Posterior vena cava (tissue), 2 donors: ENCODE measurements around the gene GCC2. TPM values are rescaled to one million over a fixed set of nuclear protein-coding genes. Genes with fewer than 3 reads are reported as not detected.
A peak's percentile ranks its signal among the peaks of the same experiment; 100 is the strongest.
"Not testable (repeated sequence)": the region's sequence is repeated elsewhere in the genome, so short reads cannot be mapped to it uniquely, and the experiment has no call there.

Source experiments
- DNase-seq: peaks from one replicate; pipeline ENCODE4 v3.0.0-alpha.2; 2020; ENCODE audit warnings: low spot score
- intact Hi-C, 2 donors: fragments of 100-400 bp; cut with DNase I; formaldehyde crosslinking; loops; one replicate each; pipeline versions ENCODE4 v1.14.1 to v1.14.2; 2022 to 2023
- total RNA-seq, 2 donors: library from RNA; stranded (reverse); fragmentation: NEBNext Ultra II Directional; extraction: Animal tissue kit (Norgen Biotek cat#: 25700); gene quantifications; one replicate each; pipeline ENCODE4 v1.2.1, GENCODE V29; 2021
- donor health status: DM: yes; HTN: yes; CAD: no.
- donor health status: DM: yes; HTN: yes; CAD: no.

The GCC2 gene
- total RNA-seq, 2 donors from 2014 or later: 35.8 to 39.8 TPM

DNA sequence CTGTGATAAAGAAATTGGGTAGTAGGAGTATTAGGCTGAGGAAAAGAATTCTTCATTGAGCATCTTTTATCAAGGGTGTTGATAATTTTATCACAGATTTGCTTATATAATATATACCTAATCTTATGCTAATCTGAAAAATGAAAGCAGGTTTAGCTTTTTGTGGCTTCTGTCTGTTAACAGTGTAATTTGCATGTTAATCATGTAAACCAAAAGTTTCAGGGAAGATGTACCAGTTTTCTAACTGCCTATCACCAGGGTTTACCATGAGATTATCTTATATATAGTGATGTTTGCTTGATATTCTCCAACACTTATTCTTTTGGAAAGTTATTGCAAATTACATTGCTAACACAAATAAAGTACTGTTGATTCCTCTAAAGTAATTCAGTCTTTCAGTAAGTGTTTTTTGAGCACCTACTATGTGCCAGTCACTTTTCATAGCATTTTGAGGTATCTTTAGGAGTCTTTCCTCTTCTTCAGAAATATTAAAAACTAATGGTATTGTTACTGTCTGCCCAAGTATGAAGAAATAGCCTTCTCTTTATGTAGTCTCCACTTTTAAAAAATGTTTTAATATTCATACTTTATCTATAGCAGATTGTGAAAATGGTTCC is 41.6 kb downstream of the GCC2 start:
- intact Hi-C loops: no loop called here
- no peak for DNase-seq

DNA sequence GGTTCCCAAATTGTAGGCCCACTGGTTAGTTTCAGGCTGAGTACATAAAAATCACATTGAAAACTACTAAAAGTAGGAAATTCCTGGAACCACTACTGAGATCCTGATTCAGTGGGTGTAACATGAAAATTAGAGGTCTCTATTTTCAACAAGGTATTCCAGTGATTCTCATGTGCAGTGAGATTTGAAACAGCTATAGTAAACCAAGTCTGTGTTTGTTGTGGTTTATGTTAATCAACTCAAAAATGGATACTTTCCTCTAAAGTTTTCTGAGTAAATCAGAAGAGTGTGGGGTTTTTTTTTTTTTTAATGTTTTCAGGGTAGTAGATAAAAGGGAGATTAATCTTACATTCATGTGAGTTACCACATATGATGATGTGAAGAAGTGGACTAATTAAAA is 42.8 kb downstream of the GCC2 start:
- no peak for DNase-seq
- intact Hi-C loops: no loop called here

DNA sequence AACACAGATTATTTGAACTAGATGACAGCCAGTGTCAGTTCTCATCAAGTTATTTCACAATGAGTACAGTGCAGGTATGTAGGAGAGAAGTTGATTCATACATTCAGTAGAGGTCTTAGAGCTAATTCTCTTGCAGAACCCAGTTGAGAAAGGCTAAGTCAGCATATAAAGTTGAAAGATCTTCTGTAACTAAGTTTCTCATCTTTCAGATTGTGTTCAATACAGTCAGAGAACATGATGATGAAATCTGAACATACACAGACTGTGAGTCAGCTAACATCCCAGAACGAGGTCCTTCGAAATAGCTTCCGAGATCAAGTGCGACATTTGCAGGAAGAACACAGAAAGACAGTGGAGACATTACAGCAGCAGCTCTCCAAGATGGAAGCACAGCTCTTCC is 43.4 kb downstream of the GCC2 start:
- no peak for DNase-seq
- intact Hi-C loops: no loop called here

DNA sequence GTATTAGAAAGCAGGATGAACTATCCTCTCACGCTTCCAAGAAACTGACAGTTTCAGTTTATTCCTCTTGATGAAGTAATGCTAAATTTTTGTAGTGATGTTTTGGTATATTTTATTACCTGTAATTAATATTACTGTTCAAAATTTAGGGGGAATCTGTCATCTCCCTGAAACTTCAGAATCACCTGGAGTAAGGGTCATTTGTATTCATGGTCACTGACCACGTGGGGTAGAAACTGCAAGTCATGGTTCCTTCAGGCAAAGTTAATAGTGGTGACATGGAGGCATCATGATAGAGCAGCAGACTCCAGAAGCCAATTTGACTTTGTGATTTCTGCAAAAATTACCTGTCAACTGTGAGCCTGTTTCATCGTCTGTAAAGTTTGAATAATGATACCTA is 47.2 kb downstream of the GCC2 start:
- DNase-seq, intact Hi-C loops: not testable (repeated sequence)

DNA sequence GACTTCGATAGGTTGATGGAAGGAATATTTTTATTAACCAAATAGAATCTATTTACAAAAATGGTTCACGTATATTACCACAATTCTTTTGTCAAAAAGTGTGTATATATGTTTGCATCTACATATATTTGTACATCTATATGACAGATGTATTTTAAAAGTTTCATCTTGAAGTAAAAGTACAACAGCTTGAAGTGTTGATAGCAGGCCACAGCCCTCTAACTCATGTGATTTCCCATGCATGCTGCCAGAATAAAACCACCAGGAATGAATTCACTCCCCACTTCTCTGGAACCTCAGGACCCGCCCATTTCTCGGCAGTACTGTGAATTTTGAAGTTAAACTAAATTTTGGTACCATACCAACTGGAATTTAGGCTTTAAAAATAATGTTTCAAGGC is 58.6 kb downstream of the GCC2 start:
- DNase-seq, intact Hi-C loops: not testable (repeated sequence)

DNA sequence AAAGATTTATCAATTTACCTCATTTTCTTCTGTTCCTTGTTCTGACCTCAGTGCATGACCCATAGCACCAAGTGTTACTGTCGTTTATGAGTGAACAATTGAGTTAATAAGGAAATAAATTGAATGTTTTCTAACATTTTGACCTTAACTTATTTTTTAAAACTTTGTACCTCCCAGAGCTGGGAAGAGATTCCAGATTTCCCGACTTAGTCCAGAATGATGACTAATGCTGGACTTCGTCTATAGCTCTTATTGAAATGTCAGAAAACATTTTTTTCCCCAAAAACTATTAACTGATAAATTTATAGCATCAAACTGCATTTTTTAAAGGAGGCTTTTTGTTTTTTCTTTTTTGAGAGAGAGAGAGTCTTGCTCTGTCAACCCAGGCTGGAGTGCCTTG is 63.4 kb downstream of the GCC2 start:
- DNase-seq, intact Hi-C loops: not testable (repeated sequence)

DNA sequence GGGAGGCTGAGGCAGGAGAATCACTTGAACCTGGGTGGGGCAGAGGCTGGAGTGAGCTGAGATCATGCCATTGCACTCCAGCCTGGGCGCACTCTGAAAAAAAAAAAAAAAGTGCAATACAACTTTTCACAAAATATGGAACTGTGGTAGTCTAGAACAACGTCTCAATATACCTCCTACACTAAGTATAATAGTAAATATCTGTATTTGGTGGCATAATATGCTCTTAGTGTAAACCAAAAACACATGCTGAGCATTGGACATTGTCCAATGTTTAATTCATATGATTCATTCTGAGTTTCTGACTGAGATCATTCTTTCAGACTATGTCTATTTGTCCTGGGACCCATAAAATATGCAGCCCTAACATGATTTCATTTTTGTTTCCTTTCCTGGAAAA is 65.5 kb downstream of the GCC2 start:
- intact Hi-C loops, DNase-seq: not testable (repeated sequence)

DNA sequence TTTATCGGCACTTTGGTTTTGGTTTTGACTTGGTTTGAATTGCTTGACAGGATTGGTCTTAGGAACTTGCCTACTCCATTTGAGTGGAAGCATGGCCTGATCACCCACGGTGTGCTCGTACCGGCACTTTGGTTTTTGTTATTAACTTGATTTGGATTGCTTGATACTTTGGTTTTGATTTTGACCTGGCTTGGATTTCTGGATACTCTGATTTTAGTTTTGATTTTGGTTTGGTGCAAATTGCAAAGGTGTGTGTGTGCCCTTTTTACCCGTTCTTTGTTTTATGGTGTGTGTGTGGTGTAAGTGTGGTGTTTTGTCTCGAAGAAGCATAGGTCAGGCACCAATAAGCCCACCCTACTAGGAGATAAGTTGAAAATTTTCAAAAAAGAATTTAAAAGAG is 75.7 kb downstream of the GCC2 start:
- DNase-seq, intact Hi-C loops: not testable (repeated sequence)

DNA sequence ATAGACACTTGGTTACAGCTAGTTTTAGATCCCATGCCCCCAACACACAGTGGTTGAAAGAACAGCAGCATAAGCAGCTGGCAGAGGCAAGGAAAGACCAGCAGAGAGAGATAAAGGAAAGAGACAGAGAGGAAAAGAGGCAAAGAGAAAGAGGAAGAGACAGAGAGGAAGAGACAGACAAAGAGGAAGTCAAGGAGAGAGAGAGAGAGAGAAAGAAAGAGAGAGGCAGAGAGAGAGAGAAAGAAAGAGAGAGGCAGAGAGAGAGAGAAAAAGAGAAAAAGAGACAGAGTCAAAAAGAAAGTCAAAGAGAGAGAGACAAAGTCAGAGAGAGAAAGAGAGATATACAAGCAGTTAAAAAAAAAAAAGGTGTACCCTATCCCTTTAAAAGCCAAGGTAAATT is 76.3 kb downstream of the GCC2 start:
- intact Hi-C loops, DNase-seq: not testable (repeated sequence)

DNA sequence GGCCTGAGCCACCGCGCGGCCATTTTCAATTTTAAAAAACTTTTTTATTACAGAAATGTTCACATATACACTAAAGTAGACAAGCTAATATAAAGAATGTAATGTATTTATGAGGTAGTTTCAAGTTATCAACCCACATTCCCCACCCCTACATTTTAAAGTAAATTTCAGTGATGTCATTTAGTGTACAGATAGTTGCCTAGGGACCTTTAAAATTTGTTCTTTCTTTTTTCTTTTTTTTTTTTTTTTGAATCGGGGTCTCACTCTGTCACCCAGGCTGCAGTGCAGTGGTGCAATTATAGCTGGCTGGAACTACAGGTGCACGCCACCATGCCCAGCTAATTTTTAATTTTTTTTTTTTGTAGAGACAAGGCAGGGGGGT is 82.7 kb downstream of the GCC2 start:
- no peak for DNase-seq
- intact Hi-C loops: loop anchor here in 1 of 2 donors (10.0 kb wide), 1 partner anchor 53 kb away; no protein-coding TSS in a partner anchor

DNA sequence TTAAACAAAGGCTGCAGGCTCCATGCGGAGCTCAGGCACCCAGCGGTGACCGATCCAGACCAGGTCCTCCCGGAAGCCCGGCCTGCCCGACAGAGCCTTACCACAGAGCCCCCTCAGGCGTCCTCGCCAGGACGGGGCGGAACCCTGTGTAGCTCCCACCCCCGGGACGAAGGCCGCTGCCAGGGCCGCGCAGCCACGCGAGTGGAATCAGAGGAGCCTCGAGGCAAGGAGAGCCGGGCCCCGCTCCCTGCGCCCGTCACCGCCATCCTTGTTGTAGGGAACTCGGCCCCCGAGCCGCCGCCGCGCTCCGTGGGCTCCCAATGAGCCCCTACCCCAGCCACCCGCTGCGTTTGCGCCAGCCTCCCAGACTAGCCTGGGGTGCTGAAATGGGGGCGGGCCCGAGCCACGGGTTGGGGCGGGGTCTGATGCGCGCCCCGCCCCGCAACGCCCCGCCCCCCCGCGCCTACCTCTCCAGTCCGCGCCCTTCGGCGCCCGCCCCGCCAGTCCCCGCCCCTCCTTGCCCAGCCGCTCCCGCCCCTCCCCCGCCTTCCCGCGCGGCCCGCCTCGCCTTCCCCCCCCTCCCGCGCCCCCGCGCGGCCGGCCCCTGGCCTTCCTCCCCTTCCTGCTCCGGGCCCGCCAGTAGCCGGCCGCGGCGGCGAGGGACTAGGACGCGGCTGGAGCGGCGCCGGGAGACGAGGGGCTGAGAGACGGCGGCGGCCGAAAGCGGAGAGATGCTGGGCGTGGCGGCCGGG is 85.0 kb downstream of the GCC2 start, which contains the start of gene LIMS1:
Gene LIMS1 (plus strand): TSS at position 639 of the 752 bp plus-strand sequence. CDS start 93 bp downstream, at position 732.
- intact Hi-C loops: loop anchor here in 1 of 2 donors (10.0 kb wide), 1 partner anchor 51 kb away; no protein-coding TSS in a partner anchor
- peak; percentile 97 for DNase-seq

DNA sequence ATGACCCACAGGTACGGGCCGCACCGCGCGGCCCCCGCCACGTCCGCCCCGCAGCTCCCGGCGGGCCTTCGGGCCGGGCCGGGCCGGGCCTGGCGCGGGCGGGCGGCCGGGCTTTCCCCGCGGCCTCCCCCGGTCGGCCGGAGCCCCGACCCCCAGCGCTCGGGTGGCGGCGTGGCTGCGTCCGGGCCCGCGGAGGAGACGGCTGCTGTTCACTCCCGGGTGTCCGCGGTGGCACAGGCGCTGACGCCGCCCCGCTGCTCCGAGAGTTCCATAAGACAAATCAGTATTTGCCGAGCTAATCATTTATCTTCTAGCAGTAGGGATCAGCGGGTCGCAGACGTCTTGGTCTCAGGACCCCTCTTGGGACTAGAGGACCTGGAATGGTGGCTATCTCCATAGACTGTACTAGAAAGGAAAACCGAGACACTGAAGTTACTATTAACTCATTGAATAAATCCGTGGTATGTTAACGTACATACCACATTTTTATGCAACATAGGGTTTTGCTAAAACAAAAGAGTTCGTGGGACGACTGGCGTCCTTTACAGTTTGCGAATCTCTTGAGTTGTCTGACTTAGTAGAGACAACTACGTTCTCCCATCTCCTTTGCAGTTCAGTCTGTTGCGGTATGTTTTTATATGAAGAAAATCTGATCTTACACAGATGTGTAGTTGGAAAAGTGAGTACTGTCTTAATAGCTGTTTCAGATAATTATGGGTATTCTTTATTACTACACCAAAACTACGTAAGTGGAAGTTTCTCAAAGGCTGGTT is 85.8 kb downstream of the GCC2 start:
- DNase-seq: peak; percentile 87
- intact Hi-C loops: loop anchor here in 1 of 2 donors (10.0 kb wide), 1 partner anchor 50 kb away; no protein-coding TSS in a partner anchor

DNA sequence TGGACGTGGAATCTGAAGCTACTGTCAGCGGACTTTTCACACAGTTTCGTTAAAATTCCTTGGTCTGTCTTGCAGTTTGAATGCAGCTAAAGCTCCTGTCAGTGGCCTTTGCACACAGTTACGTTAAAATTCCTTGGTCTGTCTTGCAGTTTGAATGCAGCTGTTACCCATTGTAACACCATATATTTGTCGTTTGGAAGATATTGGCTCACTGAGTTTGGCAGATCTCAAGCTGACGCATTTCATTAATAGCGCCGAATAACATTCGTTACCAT is 86.3 kb downstream of the GCC2 start:
- no peak for DNase-seq
- intact Hi-C loops: loop anchor here in 1 of 2 donors (10.0 kb wide), 1 partner anchor 50 kb away; no protein-coding TSS in a partner anchor

DNA sequence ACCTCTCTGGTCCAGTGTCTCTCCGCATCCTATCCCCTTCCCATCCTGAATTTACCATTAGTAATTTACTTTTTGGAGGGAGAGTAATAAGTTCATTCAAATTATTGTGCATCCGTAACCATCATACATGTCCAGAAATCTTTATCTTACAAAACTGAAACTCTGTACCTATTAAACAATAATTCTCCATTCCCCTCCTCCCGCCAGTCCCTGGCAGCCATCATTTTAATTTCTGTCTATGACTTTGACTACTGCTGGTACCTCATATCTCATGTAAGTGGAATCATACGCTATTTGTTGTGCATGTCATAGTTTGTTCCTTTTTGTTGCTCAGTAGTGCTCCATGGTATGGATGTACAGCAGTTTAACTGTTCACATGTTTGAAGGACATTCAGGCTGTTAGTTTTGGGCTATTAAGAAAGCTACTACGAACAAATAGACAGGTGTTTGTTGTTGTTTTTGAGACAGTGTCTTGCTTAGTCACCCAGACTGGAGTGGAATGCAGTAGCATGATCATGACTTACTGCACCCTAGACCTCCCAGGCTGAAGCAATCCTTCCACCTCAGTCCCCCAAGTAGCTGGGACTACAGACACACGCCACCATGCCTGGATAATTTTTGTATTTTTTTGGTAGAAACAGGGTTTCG is 87.3 kb downstream of the GCC2 start:
- DNase-seq: no peak
- intact Hi-C loops: loop anchor here in 1 of 2 donors (10.0 kb wide), 1 partner anchor 49 kb away; no protein-coding TSS in a partner anchor

DNA sequence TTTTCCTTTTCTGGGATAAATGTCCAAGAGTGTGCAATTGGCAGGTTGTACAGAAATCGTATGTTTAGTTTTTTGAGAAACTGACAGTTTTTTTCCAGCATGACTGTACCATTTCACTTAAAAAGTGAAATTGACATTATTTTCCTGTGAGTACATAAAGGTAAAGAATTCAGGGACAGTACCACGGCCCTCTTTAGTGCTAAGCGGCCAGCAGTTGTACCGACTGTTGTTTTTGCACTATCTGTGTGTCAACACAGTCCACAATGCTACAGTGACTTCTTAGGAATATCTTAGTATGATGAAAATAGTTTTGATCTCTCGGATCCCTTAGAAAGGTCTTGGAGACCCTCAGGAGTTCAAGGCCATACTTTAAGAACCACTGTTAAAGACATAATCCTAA is 87.9 kb downstream of the GCC2 start:
- intact Hi-C loops: loop anchor here in 1 of 2 donors (10.0 kb wide), 1 partner anchor 48 kb away; no protein-coding TSS in a partner anchor

DNA sequence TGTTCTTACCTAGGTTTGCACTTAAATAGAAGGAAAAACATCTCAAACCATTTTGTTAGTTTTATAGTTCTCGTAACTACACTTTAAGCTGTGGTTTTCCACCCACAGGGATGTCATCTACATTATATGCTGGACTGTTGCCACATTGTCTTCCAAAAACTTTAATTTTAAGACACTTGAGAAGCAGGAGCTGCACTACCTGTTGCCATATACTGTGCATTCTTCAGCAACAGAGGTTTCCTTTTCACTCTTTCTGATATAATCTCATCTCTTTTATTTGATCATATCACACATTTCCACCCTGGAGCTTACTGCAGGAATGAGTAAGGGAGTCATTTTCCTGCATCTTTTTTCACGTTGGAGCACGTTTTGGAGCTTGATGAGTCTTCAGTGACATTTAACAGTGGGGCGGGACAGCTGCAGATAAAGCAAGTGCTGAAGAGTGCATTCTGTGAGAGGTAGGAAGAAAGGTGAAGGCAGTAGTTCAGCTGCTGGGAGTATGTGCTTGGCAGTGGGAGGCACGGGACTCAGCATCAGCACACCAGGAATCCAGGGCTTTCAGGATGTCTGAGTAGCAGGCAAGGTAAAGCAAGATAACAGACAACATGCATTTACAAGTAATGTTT is 89.1 kb downstream of the GCC2 start:
- no peak for DNase-seq
- intact Hi-C loops: loop anchor here in 1 of 2 donors (10.0 kb wide), 1 partner anchor 47 kb away; no protein-coding TSS in a partner anchor

More for the DNA sequence above, 87.9 kb downstream of the GCC2 start:
- DNase-seq: no peak

DNA sequence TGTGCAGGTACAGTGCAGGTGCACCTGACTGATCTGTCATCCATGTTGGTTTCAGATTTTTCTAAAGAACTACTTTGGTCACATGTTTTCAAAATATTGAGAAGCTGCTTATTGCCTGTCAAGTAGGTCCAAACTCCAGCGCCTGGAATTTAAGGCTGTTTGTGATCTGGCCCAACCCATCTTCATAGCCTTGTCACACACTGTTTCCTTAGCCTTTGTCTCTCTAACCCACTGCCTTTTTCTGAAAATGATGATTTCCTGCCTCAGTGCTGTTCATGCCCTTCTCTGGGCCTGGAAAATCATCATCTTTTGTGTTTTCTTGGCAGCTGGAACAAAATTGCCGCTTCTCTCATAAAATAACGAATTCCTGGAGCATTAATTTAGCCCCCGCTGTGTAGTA is 92.4 kb downstream of the GCC2 start:
- intact Hi-C loops: no loop called here
- DNase-seq: no peak

DNA sequence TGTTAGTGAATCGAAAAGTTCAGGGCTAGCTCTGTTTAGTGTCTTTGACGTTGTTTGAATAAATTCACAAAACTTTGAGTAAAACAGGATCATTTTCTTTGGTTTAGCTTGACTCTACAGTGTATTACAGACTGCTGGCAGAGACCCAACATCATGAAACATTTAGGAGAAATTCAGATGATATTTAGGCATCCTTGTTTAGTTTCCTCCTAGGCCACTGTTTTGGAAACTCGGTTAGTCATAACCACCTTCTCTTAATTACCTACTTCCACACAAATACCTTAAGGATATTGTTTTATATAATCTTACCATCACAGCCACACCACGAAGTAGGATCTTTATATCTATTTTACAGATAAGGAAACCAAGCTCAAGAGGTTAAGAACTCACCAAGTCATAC is 93.1 kb downstream of the GCC2 start:
- intact Hi-C loops: no loop called here
- no peak for DNase-seq

DNA sequence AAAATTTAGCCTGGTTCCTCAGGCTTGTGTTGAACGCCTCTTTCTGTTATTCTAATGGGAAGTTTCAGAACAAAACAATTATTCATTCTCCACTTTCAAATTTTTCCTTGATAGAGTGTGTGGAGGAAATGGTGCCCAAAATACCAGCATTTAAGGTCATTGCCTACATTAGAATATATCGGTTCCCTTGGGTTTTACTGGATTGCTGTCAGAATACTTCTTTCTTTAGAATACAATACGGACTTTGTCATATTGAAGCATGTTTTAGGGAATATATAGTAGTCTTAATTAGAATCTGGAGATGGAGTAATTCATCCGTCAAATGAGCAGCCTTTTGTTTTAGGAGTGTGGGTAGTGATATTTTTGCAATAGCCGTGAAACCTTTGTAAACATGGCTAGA is 98.6 kb downstream of the GCC2 start:
- no peak for DNase-seq
- intact Hi-C loops: no loop called here
